ENCODE results near the gene ISL1. TPM values are rescaled to one million over a fixed set of nuclear protein-coding genes. Genes with fewer than 3 reads are reported as not detected.

Gene ISL1
- total RNA-seq, 1 donor from 2014 or later, result not detected

- peaks cover 69% of the 10 kb centered on the region for H3K27me3 Mint-ChIP-seq (ENCODE audit: insufficient read depth, low read depth)
- H3K27ac Mint-ChIP-seq, result no peak overlapping the region
Measured at GRCh38 chr5:51398875-51399642, 15.8 kb downstream of the ISL1 start.

GRCh38 chr5:51399643-51400006 lies 16.4 kb downstream of the ISL1 start:
- Histone ChIP-seq H3F3A (ENCODE audit: low read depth) (peaks cover 13% of the 10 kb centered on the region), H3K4me2 (peak overlapping the region; percentile 86), H3K4me1 (peaks cover 15% of the 10 kb centered on the region), H3K79me2 (ENCODE audit: low read depth) (no peaks in the 10 kb centered on the region), H3K4me3 (peak overlapping the region; percentile 50), H3K27me3 (peaks cover 98% of the 10 kb centered on the region), H2AFZ (replicated peaks) (peak overlapping the region; percentile 32), H3K9me3 (ENCODE audit: low read depth) (no peaks in the 10 kb centered on the region), H3K9ac (no peak overlapping the region), H3K36me3 (no peaks in the 10 kb centered on the region), H3K27ac (no peak overlapping the region), H4K20me1 (ENCODE audit: low read depth) (peaks cover 56% of the 10 kb centered on the region)
- Mint-ChIP-seq H3K27ac (no peak overlapping the region), H3K4me3 (peak overlapping the region; percentile 77), H3K9me3 (no peaks in the 10 kb centered on the region), H3K4me1 (peaks cover 12% of the 10 kb centered on the region), H3K27me3 (ENCODE audit: insufficient read depth, low read depth) (peaks cover 65% of the 10 kb centered on the region), H3K36me3 (no peaks in the 10 kb centered on the region)
- TF ChIP-seq CTCF (IDR thresholded peaks at IDR 0.05) (no peak), EZH2phosphoT487 (IDR thresholded peaks at IDR 0.05) (peak; percentile 9)
- no peak for DNase-seq (ENCODE audit: low spot score)

More at GRCh38 chr5:51398875-51399642, 15.8 kb downstream of the ISL1 start:
- peaks cover 12% of the 10 kb centered on the region for H3K4me1 Mint-ChIP-seq
- peak overlapping the region; percentile 77 for H3K4me3 Mint-ChIP-seq
- H3K36me3 ChIP-seq, result no peaks in the 10 kb centered on the region
- H4K20me1 ChIP-seq (ENCODE audit: low read depth), result peaks cover 61% of the 10 kb centered on the region
- H3K27me3 ChIP-seq, result peaks cover 98% of the 10 kb centered on the region
- H3K4me2 ChIP-seq, result peak overlapping the region; percentile 86
- peak overlapping the region; percentile 32 for H2AFZ ChIP-seq (replicated peaks)
- H3K9me3 ChIP-seq (ENCODE audit: low read depth), result no peaks in the 10 kb centered on the region
- peak; percentile 67 for DNase-seq (ENCODE audit: low spot score)
- H3F3A ChIP-seq (ENCODE audit: low read depth), result peaks cover 13% of the 10 kb centered on the region
- H3K4me3 ChIP-seq, result peak overlapping the region; percentile 50
- H3K36me3 Mint-ChIP-seq, result no peaks in the 10 kb centered on the region
- no peaks in the 10 kb centered on the region for H3K79me2 ChIP-seq (ENCODE audit: low read depth)
- H3K9me3 Mint-ChIP-seq, result no peaks in the 10 kb centered on the region
- H3K27ac ChIP-seq, result no peak overlapping the region
- peaks cover 18% of the 10 kb centered on the region for H3K4me1 ChIP-seq
- H3K9ac ChIP-seq, result no peak overlapping the region
- TF ChIP-seq EZH2 (IDR thresholded peaks at IDR 0.05) (peak; percentile 97), EZH2phosphoT487 (IDR thresholded peaks at IDR 0.05) (peak; percentile 97), CTCF (IDR thresholded peaks at IDR 0.05) (no peak)

GRCh38 chr5:51404255-51404654 lies 21.0 kb downstream of the ISL1 start:
- H3K4me3 ChIP-seq, result no peak overlapping the region
- no peaks in the 10 kb centered on the region for H3K9me3 ChIP-seq (ENCODE audit: low read depth)
- H3K4me1 Mint-ChIP-seq, result peaks cover 5% of the 10 kb centered on the region
- H3K27ac Mint-ChIP-seq, result no peak overlapping the region
- no peaks in the 10 kb centered on the region for H3K9me3 Mint-ChIP-seq
- peaks cover 7% of the 10 kb centered on the region for H3K4me1 ChIP-seq
- H4K20me1 ChIP-seq (ENCODE audit: low read depth), result peaks cover 11% of the 10 kb centered on the region
- no peak for DNase-seq (ENCODE audit: low spot score)
- no peak for TF ChIP-seq CTCF (IDR thresholded peaks at IDR 0.05)
- TF ChIP-seq EZH2 (IDR thresholded peaks at IDR 0.05), result no peak
- H3K27ac ChIP-seq, result no peak overlapping the region
- H3K79me2 ChIP-seq (ENCODE audit: low read depth), result no peaks in the 10 kb centered on the region
- peaks cover 80% of the 10 kb centered on the region for H3K27me3 ChIP-seq
- no peaks in the 10 kb centered on the region for H3F3A ChIP-seq (ENCODE audit: low read depth)
- no peak overlapping the region for H2AFZ ChIP-seq (replicated peaks)
- H3K9ac ChIP-seq, result no peak overlapping the region
- H3K36me3 Mint-ChIP-seq, result no peaks in the 10 kb centered on the region
- no peak overlapping the region for H3K4me2 ChIP-seq
- no peak overlapping the region for H3K4me3 Mint-ChIP-seq
- H3K36me3 ChIP-seq, result no peaks in the 10 kb centered on the region
- peaks cover 26% of the 10 kb centered on the region for H3K27me3 Mint-ChIP-seq (ENCODE audit: insufficient read depth, low read depth)

Measured in neural progenitor cell (in vitro differentiated cells).